Fibroblast of skin of left biceps (primary cell): ENCODE results near the gene TOX2.

Experiments
- DNase-seq, 2 experiments: peaks; one replicate each; pipeline ENCODE4 v3.0.0-alpha.2; 2013; ENCODE audit warnings: low read depth in 2 of 2

TOX2 gene

DNA sequence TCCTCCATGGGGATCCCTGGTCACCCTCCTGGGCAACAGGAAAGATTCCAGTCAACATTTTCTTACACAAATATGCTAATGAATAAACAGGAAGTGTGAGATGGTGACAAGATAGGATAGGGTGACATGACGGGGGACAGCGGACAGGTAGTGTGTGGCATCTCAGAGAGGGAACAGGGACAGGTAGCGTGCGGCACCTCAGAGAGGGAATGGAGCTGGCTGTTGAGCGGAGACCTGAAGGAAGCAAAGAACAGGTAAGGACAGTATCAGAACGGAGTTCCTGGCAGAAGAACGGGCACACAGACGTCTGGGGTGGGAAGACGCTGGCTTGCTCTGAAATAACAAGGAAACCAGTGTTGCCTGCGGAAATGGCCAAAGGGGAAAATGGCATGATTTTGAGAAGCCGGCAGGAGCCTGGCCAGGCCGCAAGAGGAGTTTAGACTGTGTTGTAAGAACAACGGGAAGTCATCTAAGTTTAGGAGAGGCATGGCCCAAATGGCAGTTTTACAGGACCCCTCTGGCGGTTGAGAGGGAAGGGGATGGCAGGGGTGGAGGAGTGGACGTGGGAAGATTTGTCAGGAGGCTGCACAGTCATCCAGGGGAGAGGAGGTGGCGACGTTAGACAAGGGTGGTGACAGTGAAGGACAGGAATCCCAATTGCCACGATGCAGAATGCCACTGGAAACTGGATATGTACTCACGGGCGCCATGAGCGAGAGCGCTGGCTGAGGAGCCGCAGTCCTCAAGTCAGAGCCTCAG, 160.7 kb downstream of the TOX2 start:
- DNase-seq, result no peak

- DNase-seq, result no peak
Measured at GRCh38 chr20:44075950-44076232, 161.2 kb downstream of the TOX2 start.

DNA sequence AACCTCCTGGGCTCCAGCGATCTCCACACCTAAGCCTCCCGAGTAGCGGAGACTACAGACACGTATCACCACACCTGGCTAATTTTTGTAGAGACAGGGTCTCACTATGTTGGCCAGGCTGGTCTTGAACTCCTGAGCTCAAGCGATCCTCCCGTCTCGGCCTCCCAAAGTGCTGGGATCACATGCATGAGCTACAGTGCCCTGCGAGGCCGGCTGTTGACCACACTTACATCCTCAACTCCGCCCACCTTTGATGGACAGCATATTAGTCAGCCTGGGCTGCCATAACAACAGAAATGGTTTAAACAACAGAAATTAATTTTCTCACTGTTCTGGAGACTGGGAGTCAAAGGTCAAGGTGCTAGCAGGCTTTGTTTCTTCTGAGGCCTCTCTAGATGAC, 164.6 kb downstream of the TOX2 start:
- no peak for DNase-seq

DNA sequence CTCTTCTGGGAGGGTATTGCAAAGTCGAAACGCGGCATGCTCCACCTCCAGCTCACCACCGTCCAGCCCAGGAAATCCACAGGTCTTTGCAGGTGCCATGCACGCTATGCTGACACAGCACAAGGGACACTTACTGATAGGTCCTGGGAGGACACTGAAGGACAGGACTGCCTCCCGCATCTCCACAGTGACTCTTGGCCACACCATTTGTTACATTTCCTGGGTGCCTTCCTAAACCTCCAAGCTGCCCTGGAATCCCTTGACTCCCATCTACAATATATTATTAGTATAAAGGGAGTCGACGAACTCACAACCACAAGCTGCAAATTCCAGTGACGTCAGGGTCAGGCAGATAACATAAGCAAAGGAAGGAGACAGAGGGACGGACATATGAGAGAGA, 165.4 kb downstream of the TOX2 start:
- no peak for DNase-seq

DNA sequence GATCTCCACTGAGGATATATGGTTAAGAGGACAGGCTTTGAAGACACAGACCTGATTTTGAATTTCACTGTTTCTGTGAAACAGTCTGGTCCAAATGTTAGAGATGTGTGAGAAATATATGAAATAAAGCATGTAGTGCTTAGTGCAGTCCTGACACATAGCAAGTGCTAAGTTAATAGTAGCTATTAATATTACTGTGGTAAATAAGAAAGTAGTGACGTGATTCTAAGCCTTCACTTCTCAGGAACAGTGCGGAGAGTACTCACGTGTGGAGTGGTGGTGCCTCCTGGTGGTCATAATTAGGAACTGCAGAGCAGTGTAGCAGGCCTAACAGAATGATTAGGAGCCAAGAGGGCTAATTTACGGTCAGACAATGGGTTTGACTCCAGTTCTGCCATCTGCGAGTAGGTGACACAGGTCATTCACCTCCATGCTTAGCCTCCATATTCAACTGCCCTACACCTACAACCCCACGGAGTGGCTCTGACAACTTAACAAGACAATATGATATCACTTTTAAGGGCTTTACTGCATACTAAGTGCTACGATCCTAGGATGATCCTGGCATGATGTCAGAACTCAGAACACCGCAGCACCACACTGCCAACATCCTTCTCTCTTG, 166.1 kb downstream of the TOX2 start:
- peak in 1 of 2 experiments; percentile 47 for DNase-seq

- no peak for DNase-seq
Measured at GRCh38 chr20:44081476-44081875, 166.8 kb downstream of the TOX2 start.

- DNase-seq, result no peak
Measured at GRCh38 chr20:44081888-44082287, 167.2 kb downstream of the TOX2 start.

- DNase-seq, result peak in 1 of 2 experiments; percentile 9
Measured at GRCh38 chr20:44083220-44083933, 168.7 kb downstream of the TOX2 start.

GRCh38 chr20:44084439-44084838, 169.8 kb downstream of the TOX2 start:
- DNase-seq, result no peak

DNA sequence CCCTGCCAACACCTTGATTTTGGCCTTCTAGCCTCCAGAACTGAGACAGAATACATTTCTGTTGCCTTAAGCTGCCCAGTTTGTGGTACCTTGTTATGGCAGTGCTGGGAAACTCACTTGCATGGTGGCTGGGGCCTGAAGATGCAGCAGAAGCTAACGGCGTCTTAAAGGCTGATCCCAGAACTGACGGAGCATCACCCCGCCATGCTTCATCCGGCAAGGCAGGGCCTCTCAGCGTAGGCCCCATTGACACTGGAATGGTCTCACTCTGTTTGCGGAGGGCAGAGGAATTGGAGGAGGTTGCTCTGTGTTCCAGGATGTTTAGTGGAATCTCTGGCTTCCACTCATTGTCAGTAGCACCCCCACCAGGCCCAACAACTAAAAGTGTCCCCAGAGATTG, 170.2 kb downstream of the TOX2 start:
- no peak for DNase-seq

- no peak for DNase-seq
Measured at GRCh38 chr20:44085616-44086434, 171.2 kb downstream of the TOX2 start.

DNA sequence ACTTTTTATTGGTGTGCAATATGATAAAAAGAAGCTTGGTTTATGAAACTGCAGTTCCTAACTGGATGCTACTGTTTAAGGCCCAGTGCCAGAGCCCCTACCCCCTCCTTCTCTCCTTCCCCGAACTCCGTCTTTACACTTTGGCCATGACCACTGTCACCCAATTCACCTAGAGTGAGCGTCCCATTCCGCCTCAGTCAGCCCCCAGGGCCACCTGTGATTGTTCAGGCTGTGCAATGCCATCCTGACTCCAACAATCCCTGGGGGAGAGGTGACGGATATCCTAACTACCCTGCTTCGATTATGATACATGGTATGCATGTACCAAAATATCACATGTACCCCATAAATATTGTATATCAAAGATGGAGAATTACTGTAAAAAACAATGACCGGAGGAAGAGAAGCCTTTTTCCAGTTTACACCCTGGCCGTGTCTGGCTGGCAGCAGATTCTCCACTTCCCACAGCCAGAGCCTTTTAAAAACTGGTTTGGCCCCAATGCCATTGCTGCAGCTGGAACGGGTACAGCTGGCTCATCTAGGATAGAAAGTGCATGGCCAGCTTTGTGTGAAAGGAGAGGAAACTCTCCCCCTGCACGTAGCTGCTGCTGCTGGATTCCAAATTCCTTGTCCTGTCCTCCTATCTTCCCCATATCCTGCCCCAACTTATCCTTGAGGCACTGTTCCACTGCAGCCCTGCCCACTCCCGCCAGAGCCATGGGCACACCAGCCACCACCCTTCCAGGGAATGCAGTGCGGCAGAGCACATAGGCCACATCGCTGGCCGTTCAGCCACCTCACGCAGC, 172.6 kb downstream of the TOX2 start:
- DNase-seq, result no peak

DNA sequence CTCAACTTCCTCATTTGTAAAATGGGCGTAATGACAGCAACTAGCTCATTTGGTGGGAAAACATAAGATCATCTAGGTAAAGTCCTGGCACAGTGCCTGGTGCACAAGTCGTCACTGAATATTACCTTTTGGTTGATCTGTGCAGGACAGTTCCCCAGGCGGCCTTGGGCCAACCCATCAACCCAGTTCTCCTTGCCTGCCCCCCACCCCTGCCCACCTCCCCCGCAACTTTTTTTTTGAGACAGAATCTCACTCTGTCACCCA, 173.1 kb downstream of the TOX2 start:
- no peak for DNase-seq

DNA sequence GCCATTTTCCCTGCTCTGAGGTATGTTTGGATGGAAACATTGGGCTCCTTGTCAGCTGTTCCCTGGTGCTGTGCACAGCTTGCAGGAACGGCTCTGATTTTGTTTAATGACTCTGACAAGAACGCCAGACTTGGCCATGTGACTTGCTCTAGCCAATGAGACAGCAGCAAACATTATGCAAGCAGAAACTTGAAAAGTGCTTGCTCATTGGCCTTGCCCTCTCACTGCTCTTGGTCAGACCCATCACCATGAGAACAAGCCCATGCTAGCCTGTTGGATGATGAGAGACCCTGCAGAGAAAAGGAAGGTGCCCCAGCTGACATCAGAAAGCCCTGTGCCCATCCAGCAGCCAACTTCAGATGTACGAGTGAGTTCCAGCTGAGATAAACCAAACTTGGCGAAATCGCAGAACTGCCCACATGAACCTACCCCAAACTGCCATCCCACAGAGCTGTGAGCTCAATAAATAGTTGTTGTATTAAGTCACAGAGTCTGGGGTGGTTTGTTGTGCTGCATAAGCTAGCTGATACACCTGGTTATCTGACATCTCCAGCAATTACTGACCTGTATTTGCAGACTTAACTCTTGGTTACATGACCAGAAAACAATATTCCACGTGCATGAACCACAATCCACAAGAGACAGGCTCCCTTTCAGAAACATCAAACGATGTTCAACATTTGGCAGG, 175.5 kb downstream of the TOX2 start:
- DNase-seq, result peak; percentile 13 to 18

DNA sequence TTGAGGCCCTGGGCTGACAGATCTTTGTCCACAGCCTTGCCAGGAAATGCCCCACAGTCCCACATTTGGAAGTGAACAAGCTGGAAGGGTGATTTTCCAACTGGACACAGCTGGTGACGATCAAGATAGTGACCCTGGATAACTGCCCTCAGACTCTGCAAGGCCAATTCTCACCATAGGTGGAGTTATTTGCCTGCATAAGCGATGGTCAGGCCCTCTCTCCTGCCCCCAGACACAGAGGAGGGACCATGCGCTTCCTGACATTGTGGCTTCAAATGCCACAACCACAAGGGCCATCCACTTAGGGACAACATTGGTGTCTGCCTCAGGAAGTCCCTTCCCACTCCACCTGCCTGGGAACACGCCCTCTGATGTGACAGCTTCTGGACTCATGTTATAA, 176.4 kb downstream of the TOX2 start:
- no peak for DNase-seq

- peak in 1 of 2 experiments; percentile 9 for DNase-seq
Measured at GRCh38 chr20:44092551-44093248, 178.0 kb downstream of the TOX2 start.

DNA sequence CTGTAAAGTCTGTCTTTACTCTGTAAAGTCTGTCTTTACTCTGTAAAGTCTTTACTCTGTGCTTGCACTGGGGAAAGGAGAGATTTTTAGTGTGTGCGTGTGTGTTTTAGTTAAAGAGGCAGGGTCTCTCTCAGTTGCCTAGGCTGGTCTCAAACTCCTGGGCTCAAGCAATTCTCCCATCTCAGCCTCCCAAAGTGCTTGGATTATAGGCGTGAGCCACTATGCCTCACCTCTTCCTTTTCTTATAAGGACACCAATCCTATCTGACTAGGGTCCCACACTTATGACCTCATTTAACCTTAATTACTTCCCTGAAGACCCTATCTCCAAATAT, 178.6 kb downstream of the TOX2 start:
- DNase-seq, result no peak

DNA sequence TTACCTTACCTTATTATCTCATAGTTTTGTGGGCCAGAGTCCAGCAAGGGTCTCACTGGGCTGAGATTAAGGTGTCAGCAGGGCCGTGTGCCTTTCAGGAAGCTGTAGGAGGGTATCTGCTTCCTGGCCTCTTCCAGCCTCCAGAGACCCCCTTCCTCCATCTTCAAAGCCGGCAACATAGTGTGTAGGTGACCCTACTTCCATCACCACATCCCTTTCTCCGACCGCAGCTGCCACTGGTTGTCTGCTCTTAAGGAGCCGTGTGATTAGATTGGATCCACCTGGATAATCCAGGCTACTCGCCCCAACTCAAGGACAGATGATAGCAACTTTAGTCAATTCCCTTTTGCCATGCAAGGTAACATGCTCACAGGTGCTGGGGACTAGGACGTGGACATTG, 181.2 kb downstream of the TOX2 start:
- DNase-seq, result no peak

DNA sequence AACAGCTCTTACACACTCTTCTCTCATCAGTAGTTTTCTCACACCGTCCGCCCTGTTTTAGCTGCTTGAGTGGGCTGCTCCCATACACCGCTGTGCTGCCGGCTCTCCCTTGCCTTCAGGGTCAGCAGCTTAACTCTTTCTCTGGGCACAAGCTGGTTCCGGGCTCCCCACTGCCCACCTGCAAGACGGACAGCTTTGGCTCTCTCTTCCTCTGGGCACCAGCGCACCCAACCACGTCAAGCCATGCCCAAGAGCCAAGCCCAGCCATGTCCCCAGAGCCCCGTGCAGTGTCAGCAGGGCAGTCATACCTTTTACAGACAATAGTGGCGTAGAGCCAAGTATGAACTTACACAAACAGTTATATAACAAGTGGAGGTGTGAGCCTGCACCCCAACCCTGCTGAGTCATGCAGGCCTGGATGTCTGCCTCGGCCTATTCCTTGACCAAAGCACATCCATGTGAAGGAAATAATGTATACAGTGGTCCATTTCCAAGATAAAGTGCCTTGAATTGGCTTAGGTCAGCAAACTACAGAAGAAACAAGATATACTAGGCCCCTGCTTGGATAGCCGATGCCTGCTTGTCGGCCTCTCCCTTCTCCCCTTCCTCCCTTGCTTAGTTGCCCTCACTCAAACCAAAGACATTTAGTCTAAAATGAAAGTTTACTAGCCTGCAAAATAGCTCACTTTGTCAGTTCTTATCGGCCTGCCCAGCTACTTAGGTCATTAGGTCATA, 183.0 kb downstream of the TOX2 start:
- no peak for DNase-seq

- DNase-seq, result no peak
Measured at GRCh38 chr20:44098256-44098630, 183.6 kb downstream of the TOX2 start.
